GM12878 (cell line): Measurements from ENCODE around the gene GRIPAP1. TPM values are rescaled to one million over a fixed set of nuclear protein-coding genes. Genes with fewer than 3 reads are reported as not detected.
A peak's percentile ranks its signal among the peaks of the same experiment; 100 is the strongest.

Experiments
- ATAC-seq: fragments of 200-7000 bp; cut with Tn5 transposase; 3 replicates; pipeline ENCODE4 v1.9.1; 2020; ENCODE audit warnings: mild to moderate bottlenecking, moderate library complexity
- BruUV-seq: library from RNA; stranded (reverse); fragments of 400-500 nt; replicated peaks from 2 replicates; lab custom pipeline; 2021; lab: Mats Ljungman, UMichigan
- CTCF ChIA-PET: fragments of 300-600 bp; sonication (Branson Sonifier 250); formaldehyde crosslinking; extraction: SDS; loops from one replicate; lab custom pipeline; 2021; ENCODE audit warnings: inconsistent platforms; lab: Yijun Ruan, JAX
- POLR2A ChIA-PET: fragments of 350-600 bp; formaldehyde crosslinking; extraction: SDS; loops from one replicate; lab custom pipeline; 2021; ENCODE audit warnings: inconsistent platforms; lab: Charles Lee
- RAD21 ChIA-PET: fragments of 300-600 bp; sonication (Branson Sonifier 250); formaldehyde crosslinking; loops from one replicate; lab custom pipeline; 2023; ENCODE audit warnings: antibody characterized with exemption; ENCODE audit not compliant: unreplicated experiment; lab: Charles Lee
- SMC1A ChIA-PET: fragments of 300-600 bp; sonication (Branson Sonifier 250); formaldehyde crosslinking; loops from one replicate; lab custom pipeline; 2023; ENCODE audit not compliant: unreplicated experiment, uncharacterized antibody; lab: Charles Lee
- DNase-seq: peaks from one replicate; pipeline ENCODE4 v3.0.0-alpha.2; 2011; ENCODE audit warnings: low read depth, low spot score
- FAIRE-seq: peaks from 3 replicates; lab custom pipeline; 2011; peaks lifted over from hg19 to GRCh38; lab: Jason Lieb, UNC
- H2AFZ ChIP-seq: 2 replicates; pipeline ENCODE4 v1.6.0; 2011; ENCODE audit warnings: low read depth, low read length, control low read depth; ENCODE audit not compliant: control insufficient read depth
- H3K27ac ChIP-seq: 2 replicates; pipeline ENCODE4 v1.5.1; 2011; ENCODE audit warnings: control low read depth; ENCODE audit not compliant: control insufficient read depth, insufficient read depth
- H3K27me3 ChIP-seq, 2 experiments: replicated peaks in 1 of 2; 2 replicates each; pipeline versions ENCODE4 v1.6.0 to v1.6.1; 2011; ENCODE audit warnings: low read length in 1 of 2; ENCODE audit not compliant: control insufficient read depth in 2 of 2, insufficient read depth in 2 of 2
- H3K36me3 ChIP-seq, 2 experiments: 2 replicates each; pipeline ENCODE4 v1.5.1; 2011; ENCODE audit warnings: low read length in 1 of 2; ENCODE audit not compliant: control insufficient read depth in 2 of 2, insufficient read depth in 2 of 2
- H3K4me1 ChIP-seq: 2 replicates; pipeline ENCODE4 v1.6.1; 2011; ENCODE audit warnings: mild to moderate bottlenecking, low read length, moderate library complexity, mixed read lengths; ENCODE audit not compliant: control insufficient read depth, insufficient read depth
- H3K4me2 ChIP-seq: 2 replicates; pipeline ENCODE4 v1.6.0; 2011; ENCODE audit warnings: control low read depth; ENCODE audit not compliant: control insufficient read depth, insufficient read depth
- H3K4me3 ChIP-seq: fragments of 200-600 bp; sonication (generic); 2 replicates; pipeline ENCODE4 v1.5.1; 2016
- H3K79me2 ChIP-seq: 2 replicates; pipeline ENCODE4 v1.6.0; 2011; ENCODE audit warnings: low read length; ENCODE audit not compliant: control insufficient read depth, insufficient read depth
- H3K9ac ChIP-seq: 2 replicates; pipeline ENCODE4 v1.8.0; 2011; ENCODE audit warnings: low read length, control low read depth, mixed read lengths; ENCODE audit not compliant: control insufficient read depth, insufficient read depth
- H3K9me3 ChIP-seq: replicated peaks from 3 replicates; pipeline ENCODE4 v1.5.1; 2011; ENCODE audit warnings: mild to moderate bottlenecking, low read length; ENCODE audit not compliant: control insufficient read depth, insufficient read depth
- H4K20me1 ChIP-seq: 2 replicates; pipeline ENCODE4 v1.6.0; 2011; ENCODE audit not compliant: control insufficient read depth, insufficient read depth
- ATF3 ChIP-seq: IDR thresholded peaks from 2 replicates; pipeline ENCODE4 v1.6.1; 2011; ENCODE audit warnings: low read depth, mild to moderate bottlenecking, low read length, moderate library complexity, borderline replicate concordance; ENCODE audit errors: extremely low read depth
- GATAD2B ChIP-seq: fragments of 450-650 bp; conservative IDR thresholded peaks from 2 replicates; pipeline ENCODE4 v1.6.1; 2017; ENCODE audit warnings: low read depth, mild to moderate bottlenecking, moderate library complexity
- IRF4 ChIP-seq: IDR thresholded peaks from 2 replicates; pipeline ENCODE4 v1.6.1; 2011; ENCODE audit warnings: low read depth, low read length
- POLR2A ChIP-seq: IDR thresholded peaks from 2 replicates; pipeline ENCODE4 v1.6.1; 2011; ENCODE audit warnings: low read depth, mild to moderate bottlenecking, low read length
- RFX5 ChIP-seq: IDR thresholded peaks from 2 replicates; pipeline ENCODE4 v1.6.1; 2011; ENCODE audit warnings: low read depth, low read length, improper control_type of control experiment
- ZNF592 ChIP-seq: fragments of 450-650 bp; IDR thresholded peaks from 2 replicates; pipeline ENCODE4 v1.6.1; 2017; ENCODE audit warnings: mild to moderate bottlenecking, moderate library complexity
- WGBS: methylation state at CpG from one replicate; pipeline ENCODE4 v1.1.6; 2016; ENCODE audit warnings: low lambda C conversion rate; ENCODE audit not compliant: insufficient replicate concordance, insufficient coverage; ENCODE audit errors: missing lambda C conversion rate; 5-methylcytosine and 5-hydroxymethylcytosine counted together
- in situ Hi-C: fragments of 300-500 bp; cut with MboI; formaldehyde crosslinking; loops from 9 replicates; pipeline ENCODE4 v1.14.3; 2018; ENCODE audit warnings: mixed read lengths
- intact Hi-C: fragments of 100-400 bp; cut with micrococcal nuclease; formaldehyde crosslinking; loops from one replicate; pipeline ENCODE4 v1.14.2; 2022; ENCODE audit not compliant: unreplicated experiment
- polyA plus RNA-seq, 11 experiments: library from polyadenylated mRNA; depleted of rRNA in 4 of 11; unstranded in 6 of 11; stranded (reverse) in 5 of 11; fragments of >200 nt; fragmentation: Nextera tagmentation in 4 of 11; fragmentation: Illumina TruSeq in 1 of 11; extraction: Ambion mirVana in 4 of 11; extraction: Trizol in 1 of 11; gene quantifications; 1 replicate in 1 of 11; 2 replicates in 10 of 11; pipeline versions ENCODE4 v1.2.1 to v1.2.3, GENCODE V29; 2011 to 2016; ENCODE audit warnings: inconsistent platforms in 2 of 11, missing spikeins in 2 of 11, low read depth in 1 of 11
- total RNA-seq, 4 experiments: library from RNA; depleted of rRNA in 3 of 4; stranded (reverse); fragments of >200 nt in 3 of 4; fragmentation: Illumina TruSeq in 1 of 4; extraction: Trizol in 1 of 4; gene quantifications; 2 replicates each; pipeline versions ENCODE4 v1.2.1 to v1.2.3, GENCODE V29; 2013 to 2021

Gene GRIPAP1
- total and polyA plus RNA-seq, 10 of the 15 experiments (the other 5 are each of a cell fraction or from before 2014, with no cell fraction given), result 4.2 to 44.7 (median 25.8) TPM

GRCh38 chrX:48965959-48966358, 36.1 kb downstream of the GRIPAP1 start (continued):
- TF ChIP-seq ATF3 (no peak), IRF4 (no peak), ZNF592 (no peak), RFX5 (no peak)

- no peak for DNase-seq
- no peak for FAIRE-seq
- TF ChIP-seq POLR2A, result peak; percentile 37; the same call in 1 of the 2 replicates
- no peak for TF ChIP-seq GATAD2B
- TF ChIP-seq, all 136 proteins: peak for 1
- Histone ChIP-seq H3K79me2 (peaks cover 6% of the 10 kb centered on the region), H3K9me3 (no peaks in the 10 kb centered on the region; the same call in 2 of the 3 replicates), H3K4me3 (no peak overlapping the region), H3K9ac (no peak overlapping the region), H3K27ac (no peak overlapping the region; the same call in 1 of the 2 replicates), H3K4me2 (no peak overlapping the region), H2AFZ (no peak overlapping the region), H3K4me1 (peaks cover 12% of the 10 kb centered on the region), H4K20me1 (no peaks in the 10 kb centered on the region), H3K36me3 (no peaks in the 10 kb centered on the region), H3K27me3 (no peaks in the 10 kb centered on the region)
- intact Hi-C loops, result no loop called here
- ChIA-PET CTCF (no interaction called here), SMC1A (no interaction called here), POLR2A (interaction anchor here (0.8 kb wide), 1 partner anchor 82 kb away, joined by 9 read pairs; the partner anchor contains the start of gene TFE3), RAD21 (no interaction called here)
- no TSS peak for BruUV-seq
- 25% methylated on average over 5 of the region's 5 CpGs for WGBS
- in situ Hi-C loops, result no loop called here
- ATAC-seq, result no peak
Observed at GRCh38 chrX:48961585-48962091, 40.4 kb downstream of the GRIPAP1 start.
